DOHH2 (cell line): ENCODE results near the gene ALOX5AP.

Source experiments
- EZH2phosphoT487 ChIP-seq: fragments of 200-600 bp; sonication (generic); IDR thresholded peaks from 2 replicates; pipeline ENCODE4 v1.6.1; 2017; ENCODE audit warnings: borderline replicate concordance, mild to moderate bottlenecking, antibody characterized with exemption, low read length, moderate library complexity, mixed read lengths
- TF ChIP-seq, protein P1 (sequence below): fragments of 200-600 bp; sonication (generic); IDR thresholded peaks from one replicate; pipeline ENCODE4 v1.5.1; 2014; ENCODE audit warnings: antibody characterized with exemption, mild to moderate bottlenecking, low read depth, low read length; ENCODE audit not compliant: poor library complexity, severe bottlenecking

DNA sequence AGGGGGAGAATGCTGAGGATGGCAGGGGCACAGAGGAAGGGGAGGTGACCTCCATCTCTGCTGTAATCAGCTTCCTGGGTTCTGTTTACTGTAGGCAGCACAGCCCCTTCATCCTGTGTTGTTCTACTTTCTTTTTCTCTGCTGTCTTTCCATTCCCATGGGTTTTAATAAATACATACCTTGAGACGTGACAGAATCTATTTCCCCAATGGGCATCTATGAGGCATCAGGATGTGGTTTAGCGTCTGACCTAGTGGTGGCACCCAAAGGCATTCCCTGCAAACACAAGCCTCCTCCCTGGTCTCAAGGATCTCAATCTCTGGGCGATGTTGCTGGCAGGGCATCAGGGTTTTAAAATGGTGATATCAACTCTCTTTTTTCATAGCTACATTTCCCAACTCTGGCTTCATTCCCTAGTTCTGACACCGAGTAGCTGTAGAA, 60.8 kb downstream of the ALOX5AP start:
- TF ChIP-seq, protein P1, sequence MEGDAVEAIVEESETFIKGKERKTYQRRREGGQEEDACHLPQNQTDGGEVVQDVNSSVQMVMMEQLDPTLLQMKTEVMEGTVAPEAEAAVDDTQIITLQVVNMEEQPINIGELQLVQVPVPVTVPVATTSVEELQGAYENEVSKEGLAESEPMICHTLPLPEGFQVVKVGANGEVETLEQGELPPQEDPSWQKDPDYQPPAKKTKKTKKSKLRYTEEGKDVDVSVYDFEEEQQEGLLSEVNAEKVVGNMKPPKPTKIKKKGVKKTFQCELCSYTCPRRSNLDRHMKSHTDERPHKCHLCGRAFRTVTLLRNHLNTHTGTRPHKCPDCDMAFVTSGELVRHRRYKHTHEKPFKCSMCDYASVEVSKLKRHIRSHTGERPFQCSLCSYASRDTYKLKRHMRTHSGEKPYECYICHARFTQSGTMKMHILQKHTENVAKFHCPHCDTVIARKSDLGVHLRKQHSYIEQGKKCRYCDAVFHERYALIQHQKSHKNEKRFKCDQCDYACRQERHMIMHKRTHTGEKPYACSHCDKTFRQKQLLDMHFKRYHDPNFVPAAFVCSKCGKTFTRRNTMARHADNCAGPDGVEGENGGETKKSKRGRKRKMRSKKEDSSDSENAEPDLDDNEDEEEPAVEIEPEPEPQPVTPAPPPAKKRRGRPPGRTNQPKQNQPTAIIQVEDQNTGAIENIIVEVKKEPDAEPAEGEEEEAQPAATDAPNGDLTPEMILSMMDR = no peak
- TF ChIP-seq EZH2phosphoT487 = no peak
